Measurements from ENCODE around the gene KRTAP10-10.
"Not testable (repeated sequence)": the region's sequence is repeated elsewhere in the genome, so short reads cannot be mapped to it uniquely, and the experiment has no call there.

KRTAP10-10 gene

DNA sequence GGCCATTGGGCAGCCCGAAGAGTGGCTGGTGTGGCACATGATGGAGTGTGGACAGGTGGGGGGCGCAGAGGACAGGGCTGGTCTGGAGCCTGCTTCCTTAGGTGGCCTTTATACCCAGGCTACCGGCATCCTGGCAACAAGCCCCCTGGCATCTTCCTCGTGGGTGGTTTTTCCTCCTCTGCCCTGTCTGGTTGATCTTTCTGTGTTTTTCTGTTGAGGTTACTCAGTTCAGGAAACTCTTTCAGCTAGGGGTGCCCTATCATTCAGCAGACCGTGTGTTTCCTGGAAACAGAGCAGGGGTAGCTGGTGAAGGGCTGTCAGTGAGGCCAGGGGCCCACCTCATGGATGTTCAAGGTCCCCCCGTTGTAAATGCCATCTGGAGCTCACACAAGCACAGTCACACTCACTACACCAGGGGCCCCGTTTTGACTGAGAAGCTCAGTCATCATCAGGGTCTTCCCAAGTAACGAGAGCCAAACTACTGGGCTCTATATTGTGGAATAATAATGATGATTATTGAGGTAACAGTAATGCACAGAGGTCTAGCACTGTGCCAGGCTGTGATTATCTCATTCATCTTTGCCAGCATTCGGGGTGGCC is 17.5 kb downstream of the KRTAP10-10 start, which contains the start of gene KRTAP12-4:
Gene KRTAP12-4, minus strand, starts transcription at position 84 of the 600 bp plus-strand sequence. Its CDS starts 45 bp downstream, at position 39.
- Histone ChIP-seq H3K9me3 (ENCODE audit: control insufficient read depth, insufficient read depth, low read length) (no peaks in the 10 kb centered on the region), H3K4me1 (ENCODE audit: control insufficient read depth, insufficient read depth, low read length) (peaks cover 11% of the 10 kb centered on the region), H3K27me3 (ENCODE audit: control insufficient read depth, insufficient read depth, low read length) (no peaks in the 10 kb centered on the region), H3K27ac (ENCODE audit: low read depth, low read length) (no peak within 1 kb of the TSS), H3K9ac (ENCODE audit: low read depth, low read length) (no peak within 1 kb of the TSS), H3K36me3 (ENCODE audit: control insufficient read depth, insufficient read depth, low read length) (no peaks in the 10 kb centered on the region), H3K4me3 (ENCODE audit: low read depth, low read length) (no peak within 1 kb of the TSS)

GRCh38 chr21:44656868-44657267 is 19.7 kb downstream of the KRTAP10-10 start:
- H3K27me3 ChIP-seq (ENCODE audit: control insufficient read depth, insufficient read depth, low read length): no peaks in the 10 kb centered on the region
- H3K9me3 ChIP-seq (ENCODE audit: control insufficient read depth, insufficient read depth, low read length): no peaks in the 10 kb centered on the region
- no peak overlapping the region for H3K4me3 ChIP-seq (ENCODE audit: low read depth, low read length)
- no peaks in the 10 kb centered on the region for H3K36me3 ChIP-seq (ENCODE audit: control insufficient read depth, insufficient read depth, low read length)
- H3K9ac ChIP-seq (ENCODE audit: low read depth, low read length): no peak overlapping the region
- H3K27ac ChIP-seq (ENCODE audit: low read depth, low read length): no peak overlapping the region
- peaks cover 18% of the 10 kb centered on the region for H3K4me1 ChIP-seq (ENCODE audit: control insufficient read depth, insufficient read depth, low read length)

DNA sequence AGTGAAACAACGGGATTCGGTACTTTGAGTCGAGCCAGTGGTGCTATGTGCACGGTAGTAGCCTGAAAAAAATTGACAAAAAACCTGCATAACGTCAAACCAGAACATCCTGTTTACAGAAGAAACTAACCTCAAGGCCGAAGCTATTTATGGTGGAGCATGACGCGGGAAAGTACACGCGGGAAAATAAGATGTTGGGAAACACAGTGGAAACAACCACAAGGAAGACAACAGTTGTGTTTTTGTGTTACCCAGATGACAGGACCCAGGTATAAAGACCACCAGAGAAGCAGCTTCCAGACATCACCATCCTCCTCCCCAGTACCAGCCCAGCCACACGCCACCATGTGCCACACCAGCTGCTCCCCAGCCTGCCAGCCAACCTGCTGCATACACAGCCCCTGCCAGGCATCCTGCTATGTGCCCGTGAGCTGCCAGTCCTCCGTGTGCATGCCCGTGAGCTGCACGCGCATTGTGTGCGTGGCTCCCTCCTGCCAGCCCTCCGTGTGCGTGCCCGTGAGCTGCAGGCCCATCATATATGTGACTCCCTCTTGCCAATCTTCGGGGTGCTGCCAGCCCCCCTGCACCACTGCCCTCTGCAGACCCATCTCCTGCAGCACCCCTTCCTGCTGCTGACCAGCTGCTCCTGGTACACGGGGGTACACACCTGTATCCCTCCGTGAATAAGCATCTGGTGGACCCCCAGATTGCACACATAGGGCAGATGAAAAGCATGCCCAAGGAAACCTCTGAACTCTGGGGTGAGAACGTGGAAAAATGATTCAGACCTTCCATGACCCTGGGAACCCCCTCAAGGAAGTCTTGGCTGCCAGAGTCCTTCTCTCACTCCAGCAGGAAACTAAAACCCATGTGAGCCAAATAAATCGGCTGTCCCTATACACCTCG is 20.7 kb downstream of the KRTAP10-10 start, which contains the start of gene KRTAP12-3:
Gene KRTAP12-3, plus strand, starts transcription at position 298 of the 906 bp plus-strand sequence. Its CDS starts 48 bp downstream, at position 346.
- H3K9me3 ChIP-seq (ENCODE audit: control insufficient read depth, insufficient read depth, low read length): no peaks in the 10 kb centered on the region
- H3K27ac ChIP-seq (ENCODE audit: low read depth, low read length): no peak within 1 kb of the TSS
- H3K36me3 ChIP-seq (ENCODE audit: control insufficient read depth, insufficient read depth, low read length): no peaks in the 10 kb centered on the region
- no peak within 1 kb of the TSS for H3K9ac ChIP-seq (ENCODE audit: low read depth, low read length)
- peaks cover 18% of the 10 kb centered on the region for H3K4me1 ChIP-seq (ENCODE audit: control insufficient read depth, insufficient read depth, low read length)
- no peak within 1 kb of the TSS for H3K4me3 ChIP-seq (ENCODE audit: low read depth, low read length)
- H3K27me3 ChIP-seq (ENCODE audit: control insufficient read depth, insufficient read depth, low read length): no peaks in the 10 kb centered on the region

DNA sequence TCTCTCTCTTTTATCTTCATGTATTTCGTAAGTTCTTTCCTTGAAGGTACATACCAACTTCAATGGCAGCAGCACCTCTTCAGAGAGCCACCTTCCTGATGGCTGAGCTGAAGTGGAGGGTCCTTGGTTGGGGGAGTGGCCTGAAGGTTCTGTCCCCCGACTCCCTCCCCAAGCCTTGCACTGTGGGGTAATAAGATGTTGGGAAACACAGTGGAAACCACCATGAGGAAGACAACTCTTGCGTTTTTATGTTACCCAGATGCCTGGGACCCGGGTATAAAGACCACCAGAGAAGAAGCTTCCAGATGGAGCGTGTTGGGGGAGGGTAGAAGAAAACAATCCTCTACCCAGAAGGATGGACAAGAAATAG is 21.4 kb downstream of the KRTAP10-10 start:
- H3K9me3 ChIP-seq (ENCODE audit: control insufficient read depth, insufficient read depth, low read length): no peaks in the 10 kb centered on the region
- H3K27me3 ChIP-seq (ENCODE audit: control insufficient read depth, insufficient read depth, low read length): no peaks in the 10 kb centered on the region
- no peak overlapping the region for H3K4me3 ChIP-seq (ENCODE audit: low read depth, low read length)
- peaks cover 18% of the 10 kb centered on the region for H3K4me1 ChIP-seq (ENCODE audit: control insufficient read depth, insufficient read depth, low read length)
- no peak overlapping the region for H3K9ac ChIP-seq (ENCODE audit: low read depth, low read length)
- no peaks in the 10 kb centered on the region for H3K36me3 ChIP-seq (ENCODE audit: control insufficient read depth, insufficient read depth, low read length)
- H3K27ac ChIP-seq (ENCODE audit: low read depth, low read length): no peak overlapping the region

DNA sequence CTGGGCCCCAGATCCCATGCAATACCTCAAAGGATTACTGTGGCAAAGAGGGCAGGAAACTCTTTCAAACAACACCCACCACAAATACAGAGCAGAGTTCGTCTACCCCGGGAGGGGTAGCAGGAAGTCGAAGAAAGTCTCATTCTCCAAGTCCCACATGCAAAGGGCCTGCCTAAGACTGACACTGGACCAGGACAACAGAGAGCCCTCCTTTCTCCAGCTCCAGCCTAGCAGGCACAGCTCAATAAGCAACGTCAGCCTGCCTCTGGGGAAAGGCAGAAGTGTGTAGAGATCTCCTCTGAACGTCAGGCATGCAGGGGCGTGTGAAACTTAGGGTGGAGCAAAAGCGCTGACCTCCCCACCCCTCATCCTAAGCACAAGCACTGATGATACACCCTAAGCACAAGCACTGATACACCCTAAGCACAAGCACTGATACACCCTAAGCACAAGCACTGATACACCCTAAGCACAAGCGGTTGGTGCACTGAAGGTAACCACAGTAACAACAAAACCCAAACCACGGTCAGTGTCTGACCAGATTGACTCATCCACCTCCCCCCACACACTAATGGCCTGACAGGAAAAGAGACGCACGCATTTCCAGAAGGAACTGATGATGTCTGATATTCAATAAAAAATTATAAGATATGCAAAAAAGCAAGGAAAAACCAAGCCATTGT is 21.9 kb downstream of the KRTAP10-10 start:
- Histone ChIP-seq H3K9ac (ENCODE audit: low read depth, low read length) (no peak overlapping the region), H3K36me3 (ENCODE audit: control insufficient read depth, insufficient read depth, low read length) (no peaks in the 10 kb centered on the region), H3K4me3 (ENCODE audit: low read depth, low read length) (no peak overlapping the region), H3K4me1 (ENCODE audit: control insufficient read depth, insufficient read depth, low read length) (peaks cover 18% of the 10 kb centered on the region), H3K27me3 (ENCODE audit: control insufficient read depth, insufficient read depth, low read length) (no peaks in the 10 kb centered on the region), H3K9me3 (ENCODE audit: control insufficient read depth, insufficient read depth, low read length) (no peaks in the 10 kb centered on the region), H3K27ac (ENCODE audit: low read depth, low read length) (no peak overlapping the region)

GRCh38 chr21:44661567-44661966 is 24.4 kb downstream of the KRTAP10-10 start:
- H3K4me1 ChIP-seq (ENCODE audit: control insufficient read depth, insufficient read depth, low read length): peaks cover 18% of the 10 kb centered on the region
- not testable (repeated sequence) for H3K36me3 ChIP-seq (ENCODE audit: control insufficient read depth, insufficient read depth, low read length); H3K27ac ChIP-seq (ENCODE audit: low read depth, low read length); H3K9me3 ChIP-seq (ENCODE audit: control insufficient read depth, insufficient read depth, low read length); H3K9ac ChIP-seq (ENCODE audit: low read depth, low read length); H3K27me3 ChIP-seq (ENCODE audit: control insufficient read depth, insufficient read depth, low read length); H3K4me3 ChIP-seq (ENCODE audit: low read depth, low read length)

DNA sequence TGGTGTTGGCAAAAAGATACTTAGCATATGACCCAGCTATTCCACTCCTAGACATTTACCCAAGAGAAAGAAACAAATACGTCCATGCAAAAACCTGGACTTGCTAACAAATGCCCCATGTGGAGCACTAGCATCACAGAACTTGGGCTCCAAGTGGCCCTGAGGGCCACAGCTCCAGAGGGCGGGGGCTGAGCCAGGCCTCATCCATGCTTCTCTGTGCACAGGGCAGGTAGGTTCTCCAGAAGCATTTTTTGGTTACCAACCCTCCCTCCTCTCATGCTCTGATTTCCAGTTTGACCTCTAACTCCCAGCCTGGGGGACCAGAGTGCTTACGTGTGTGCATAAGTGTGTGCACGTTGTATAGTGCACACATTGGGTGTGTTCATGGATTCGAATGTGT is 27.5 kb downstream of the KRTAP10-10 start:
- Histone ChIP-seq H3K9me3 (ENCODE audit: control insufficient read depth, insufficient read depth, low read length) (peaks cover 5% of the 10 kb centered on the region; the same call in 1 of the 2 replicates), H3K27ac (ENCODE audit: low read depth, low read length) (no peak overlapping the region), H3K36me3 (ENCODE audit: control insufficient read depth, insufficient read depth, low read length) (no peaks in the 10 kb centered on the region), H3K27me3 (ENCODE audit: control insufficient read depth, insufficient read depth, low read length) (no peaks in the 10 kb centered on the region), H3K9ac (ENCODE audit: low read depth, low read length) (no peak overlapping the region), H3K4me1 (ENCODE audit: control insufficient read depth, insufficient read depth, low read length) (peaks cover 7% of the 10 kb centered on the region), H3K4me3 (ENCODE audit: low read depth, low read length) (no peak overlapping the region)

DNA sequence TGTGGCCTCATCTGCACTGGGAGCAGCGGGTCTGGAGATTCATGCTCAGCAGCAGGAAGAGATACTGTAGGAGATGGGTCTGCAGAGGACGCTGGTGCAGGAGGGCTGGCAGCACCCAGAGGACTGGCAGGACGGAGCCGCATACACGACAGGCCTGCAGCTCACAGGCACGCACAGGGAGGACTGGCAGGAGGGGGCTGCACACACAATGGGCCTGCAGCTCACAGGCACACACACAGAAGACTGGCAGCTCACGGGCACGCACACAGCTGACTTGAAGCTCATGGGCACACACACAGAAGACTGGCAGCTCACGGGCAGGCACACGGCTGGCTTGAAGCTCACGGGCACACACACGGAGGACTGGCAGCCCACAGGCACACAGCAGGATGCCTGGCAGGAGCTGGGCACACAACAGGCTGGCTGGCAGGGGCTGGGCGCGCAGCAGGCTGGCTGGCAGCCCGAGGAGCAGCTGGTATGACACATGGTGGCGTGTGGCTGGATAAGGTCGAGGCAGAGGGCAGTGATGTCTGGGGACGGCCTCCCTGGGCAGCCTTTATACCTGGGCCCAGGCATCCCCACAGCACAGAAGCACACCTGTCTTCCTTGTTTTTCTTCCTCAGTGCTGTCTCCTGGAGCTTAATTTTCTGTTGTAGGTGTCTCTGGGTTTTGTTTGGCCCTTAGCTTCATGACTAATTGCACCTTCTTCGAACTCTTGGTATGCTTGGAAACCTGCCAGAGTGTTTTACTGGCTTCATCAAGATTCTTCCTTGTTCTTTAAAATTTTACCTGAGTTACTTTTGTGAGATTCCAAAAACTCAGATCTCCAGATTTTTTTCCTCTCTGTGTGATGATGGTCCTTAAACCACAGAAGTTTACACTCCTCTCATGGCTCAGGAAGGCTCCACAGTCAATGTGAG is 29.5 kb downstream of the KRTAP10-10 start, which contains the start of gene KRTAP12-2:
Gene KRTAP12-2, minus strand, starts transcription at position 527 of the 920 bp plus-strand sequence. Its CDS starts 41 bp downstream, at position 486.
- H3K27me3 ChIP-seq (ENCODE audit: control insufficient read depth, insufficient read depth, low read length): no peaks in the 10 kb centered on the region

DNA sequence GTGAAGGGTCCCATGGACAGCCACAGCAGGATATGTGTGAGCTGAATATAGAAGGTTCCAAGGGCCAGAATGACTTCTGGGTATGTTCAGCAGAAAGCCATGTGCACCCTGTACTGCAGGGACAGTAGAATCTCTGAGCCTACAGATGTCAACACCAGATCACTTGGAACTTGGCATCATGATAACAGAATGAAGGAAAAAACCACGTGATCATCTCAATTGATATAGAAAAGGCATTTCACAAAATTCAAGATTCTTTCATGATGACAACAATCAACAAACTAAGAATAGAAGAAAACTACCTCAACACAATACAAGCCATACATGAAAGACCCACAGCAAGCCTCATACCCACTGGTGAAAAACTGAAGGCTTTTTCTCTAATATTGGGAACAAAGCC is 30.5 kb downstream of the KRTAP10-10 start:
- peaks cover 19% of the 10 kb centered on the region for H3K9me3 ChIP-seq (ENCODE audit: control insufficient read depth, insufficient read depth, low read length)
- no peak overlapping the region for H3K9ac ChIP-seq (ENCODE audit: low read depth, low read length)
- H3K27ac ChIP-seq (ENCODE audit: low read depth, low read length): no peak overlapping the region
- H3K4me1 ChIP-seq (ENCODE audit: control insufficient read depth, insufficient read depth, low read length): no peaks in the 10 kb centered on the region
- H3K27me3 ChIP-seq (ENCODE audit: control insufficient read depth, insufficient read depth, low read length): no peaks in the 10 kb centered on the region
- H3K4me3 ChIP-seq (ENCODE audit: low read depth, low read length): no peak overlapping the region
- H3K36me3 ChIP-seq (ENCODE audit: control insufficient read depth, insufficient read depth, low read length): no peaks in the 10 kb centered on the region

More for the DNA sequence above, 29.5 kb downstream of the KRTAP10-10 start, which contains the start of gene KRTAP12-2:
- no peaks in the 10 kb centered on the region for H3K36me3 ChIP-seq (ENCODE audit: control insufficient read depth, insufficient read depth, low read length)
- no peaks in the 10 kb centered on the region for H3K4me1 ChIP-seq (ENCODE audit: control insufficient read depth, insufficient read depth, low read length)
- H3K27ac ChIP-seq (ENCODE audit: low read depth, low read length): no peak within 1 kb of the TSS
- H3K4me3 ChIP-seq (ENCODE audit: low read depth, low read length): no peak within 1 kb of the TSS
- peaks cover 16% of the 10 kb centered on the region for H3K9me3 ChIP-seq (ENCODE audit: control insufficient read depth, insufficient read depth, low read length)
- no peak within 1 kb of the TSS for H3K9ac ChIP-seq (ENCODE audit: low read depth, low read length)
